Dendritic cell treated with granulocyte-macrophage colony-stimulating factor and Interleukin-4, amounts not matched to agents 40 ng/mL and 50 ng/mL, for 4 days (primary cell): Measurements from ENCODE around the gene FTSJ3.
"Not testable (repeated sequence)": the region's sequence is repeated elsewhere in the genome, so short reads cannot be mapped to it uniquely, and the experiment has no call there.

Experiments
- H3K27ac Mint-ChIP-seq: one replicate; pipeline ENCODE4 v1.8.0; 2022; ENCODE audit warnings: mild to moderate bottlenecking, mixed read lengths
- H3K27me3 Mint-ChIP-seq: one replicate; pipeline ENCODE4 v1.8.0; 2022; ENCODE audit warnings: mild to moderate bottlenecking, mixed read lengths
- H3K36me3 Mint-ChIP-seq: one replicate; pipeline ENCODE4 v1.8.0; 2022; ENCODE audit warnings: low read depth, mixed read lengths
- H3K4me1 Mint-ChIP-seq: one replicate; pipeline ENCODE4 v1.8.0; 2022; ENCODE audit warnings: low read depth, mixed read lengths
- H3K4me3 Mint-ChIP-seq: one replicate; pipeline ENCODE4 v1.8.0; 2022; ENCODE audit warnings: mild to moderate bottlenecking, moderate library complexity, mixed read lengths
- H3K9me3 Mint-ChIP-seq: one replicate; pipeline ENCODE4 v1.8.0; 2022; ENCODE audit warnings: mixed read lengths
- intact Hi-C: fragments of 100-400 bp; cut with micrococcal nuclease; formaldehyde crosslinking; loops from one replicate; pipeline ENCODE4 v1.15.0; 2022

Gene FTSJ3

GRCh38 chr17:63805591-63805990 lies 21.9 kb downstream of the FTSJ3 start:
- Mint-ChIP-seq H3K4me3 (no peak overlapping the region), H3K4me1 (peaks cover 5% of the 10 kb centered on the region), H3K9me3 (no peaks in the 10 kb centered on the region), H3K27ac (no peak overlapping the region), H3K36me3 (peaks cover 97% of the 10 kb centered on the region), H3K27me3 (no peaks in the 10 kb centered on the region)
- intact Hi-C loops = no loop called here

- Mint-ChIP-seq H3K4me3 (no peak overlapping the region), H3K27me3 (no peaks in the 10 kb centered on the region), H3K36me3 (peaks cover 97% of the 10 kb centered on the region), H3K27ac (peak overlapping the region; percentile 60), H3K4me1 (peaks cover 5% of the 10 kb centered on the region), H3K9me3 (no peaks in the 10 kb centered on the region)
- intact Hi-C loops = no loop called here
Observed at GRCh38 chr17:63804328-63804727, 23.1 kb downstream of the FTSJ3 start.

- no peak overlapping the region for H3K27ac Mint-ChIP-seq
Observed at GRCh38 chr17:63800783-63801182, 26.7 kb downstream of the FTSJ3 start.

GRCh38 chr17:63798572-63799106 lies 28.8 kb downstream of the FTSJ3 start:
- H3K36me3 Mint-ChIP-seq = peaks cover 97% of the 10 kb centered on the region
- intact Hi-C loops = no loop called here
- H3K27me3 Mint-ChIP-seq = no peaks in the 10 kb centered on the region
- H3K9me3 Mint-ChIP-seq = no peaks in the 10 kb centered on the region
- H3K4me1 Mint-ChIP-seq = no peaks in the 10 kb centered on the region
- H3K27ac Mint-ChIP-seq = no peak overlapping the region
- H3K4me3 Mint-ChIP-seq = no peak overlapping the region

More at GRCh38 chr17:63800783-63801182, 26.7 kb downstream of the FTSJ3 start:
- intact Hi-C loops = loop anchor here (1.0 kb wide), 1 partner anchor 10 kb away; no protein-coding TSS in a partner anchor
- no peaks in the 10 kb centered on the region for H3K9me3 Mint-ChIP-seq
- no peak overlapping the region for H3K4me3 Mint-ChIP-seq
- H3K27me3 Mint-ChIP-seq = no peaks in the 10 kb centered on the region
- H3K36me3 Mint-ChIP-seq = peaks cover 94% of the 10 kb centered on the region
- H3K4me1 Mint-ChIP-seq = peaks cover 5% of the 10 kb centered on the region

- H3K36me3 Mint-ChIP-seq = peaks cover 97% of the 10 kb centered on the region
Observed at GRCh38 chr17:63796375-63796774, 31.1 kb downstream of the FTSJ3 start.

GRCh38 chr17:63792055-63792729 lies 35.3 kb downstream of the FTSJ3 start:
- no peaks in the 10 kb centered on the region for H3K9me3 Mint-ChIP-seq
- H3K27ac Mint-ChIP-seq = no peak overlapping the region
- H3K4me3 Mint-ChIP-seq = no peak overlapping the region
- no peaks in the 10 kb centered on the region for H3K27me3 Mint-ChIP-seq
- no peaks in the 10 kb centered on the region for H3K4me1 Mint-ChIP-seq
- H3K36me3 Mint-ChIP-seq = peaks cover 95% of the 10 kb centered on the region
- intact Hi-C loops = no loop called here

More at GRCh38 chr17:63796375-63796774, 31.1 kb downstream of the FTSJ3 start:
- H3K4me3 Mint-ChIP-seq, intact Hi-C loops, H3K4me1 Mint-ChIP-seq, H3K27me3 Mint-ChIP-seq, H3K27ac Mint-ChIP-seq, H3K9me3 Mint-ChIP-seq: not testable (repeated sequence)

- no peaks in the 10 kb centered on the region for H3K9me3 Mint-ChIP-seq
- H3K36me3 Mint-ChIP-seq = peaks cover 75% of the 10 kb centered on the region
- H3K27me3 Mint-ChIP-seq = no peaks in the 10 kb centered on the region
- H3K4me3 Mint-ChIP-seq = no peak overlapping the region
- intact Hi-C loops = no loop called here
- no peaks in the 10 kb centered on the region for H3K4me1 Mint-ChIP-seq
- H3K27ac Mint-ChIP-seq = no peak overlapping the region
Observed at GRCh38 chr17:63790057-63790456, 37.4 kb downstream of the FTSJ3 start.

GRCh38 chr17:63786971-63787711 lies 40.3 kb downstream of the FTSJ3 start:
- H3K4me3 Mint-ChIP-seq = no peak overlapping the region
- H3K4me1 Mint-ChIP-seq = peaks cover 17% of the 10 kb centered on the region
- no peak overlapping the region for H3K27ac Mint-ChIP-seq
- peaks cover 63% of the 10 kb centered on the region for H3K36me3 Mint-ChIP-seq
- no peaks in the 10 kb centered on the region for H3K9me3 Mint-ChIP-seq
- H3K27me3 Mint-ChIP-seq = no peaks in the 10 kb centered on the region
- intact Hi-C loops = no loop called here

- Mint-ChIP-seq H3K4me1 (peaks cover 25% of the 10 kb centered on the region), H3K9me3 (no peaks in the 10 kb centered on the region), H3K4me3 (no peak overlapping the region), H3K27me3 (no peaks in the 10 kb centered on the region), H3K36me3 (peaks cover 62% of the 10 kb centered on the region), H3K27ac (no peak overlapping the region)
- intact Hi-C loops = no loop called here
Observed at GRCh38 chr17:63786117-63786516, 41.3 kb downstream of the FTSJ3 start.

- intact Hi-C loops = no loop called here
- H3K27me3 Mint-ChIP-seq = no peaks in the 10 kb centered on the region
- peaks cover 65% of the 10 kb centered on the region for H3K36me3 Mint-ChIP-seq
- H3K9me3 Mint-ChIP-seq = no peaks in the 10 kb centered on the region
- peaks cover 29% of the 10 kb centered on the region for H3K4me1 Mint-ChIP-seq
- H3K4me3 Mint-ChIP-seq = no peak overlapping the region
- no peak overlapping the region for H3K27ac Mint-ChIP-seq
Observed at GRCh38 chr17:63785556-63785955, 41.9 kb downstream of the FTSJ3 start.

GRCh38 chr17:63783522-63783921 lies 43.9 kb downstream of the FTSJ3 start:
- Mint-ChIP-seq H3K4me1 (peaks cover 42% of the 10 kb centered on the region), H3K9me3 (no peaks in the 10 kb centered on the region), H3K36me3 (peaks cover 66% of the 10 kb centered on the region), H3K27ac (no peak overlapping the region), H3K27me3 (no peaks in the 10 kb centered on the region), H3K4me3 (no peak overlapping the region)
- intact Hi-C loops = no loop called here

GRCh38 chr17:63780928-63781327 lies 46.5 kb downstream of the FTSJ3 start:
- Mint-ChIP-seq H3K4me1 (peaks cover 59% of the 10 kb centered on the region), H3K9me3 (no peaks in the 10 kb centered on the region), H3K27ac (peak overlapping the region; percentile 14), H3K27me3 (no peaks in the 10 kb centered on the region), H3K4me3 (no peak overlapping the region), H3K36me3 (peaks cover 72% of the 10 kb centered on the region)
- intact Hi-C loops = no loop called here

GRCh38 chr17:63780507-63780906 lies 47.0 kb downstream of the FTSJ3 start:
- Mint-ChIP-seq H3K9me3 (no peaks in the 10 kb centered on the region), H3K4me3 (no peak overlapping the region), H3K27me3 (no peaks in the 10 kb centered on the region), H3K36me3 (peaks cover 75% of the 10 kb centered on the region), H3K4me1 (peaks cover 64% of the 10 kb centered on the region), H3K27ac (peak overlapping the region; percentile 20)
- intact Hi-C loops = no loop called here

GRCh38 chr17:63775420-63775819 lies 52.0 kb downstream of the FTSJ3 start:
- peaks cover 56% of the 10 kb centered on the region for H3K4me1 Mint-ChIP-seq
- intact Hi-C loops = no loop called here
- peak overlapping the region; percentile 98 for H3K27ac Mint-ChIP-seq
- H3K36me3 Mint-ChIP-seq = peaks cover 79% of the 10 kb centered on the region
- no peaks in the 10 kb centered on the region for H3K9me3 Mint-ChIP-seq
- H3K4me3 Mint-ChIP-seq = peak overlapping the region; percentile 98
- H3K27me3 Mint-ChIP-seq = no peaks in the 10 kb centered on the region
